Measurements from ENCODE around the gene RAB20. TPM values are rescaled to one million over a fixed set of nuclear protein-coding genes. Genes with fewer than 3 reads are reported as not detected.

Gene RAB20
- total RNA-seq, 1 donor from 2014 or later = 10.5 TPM

DNA sequence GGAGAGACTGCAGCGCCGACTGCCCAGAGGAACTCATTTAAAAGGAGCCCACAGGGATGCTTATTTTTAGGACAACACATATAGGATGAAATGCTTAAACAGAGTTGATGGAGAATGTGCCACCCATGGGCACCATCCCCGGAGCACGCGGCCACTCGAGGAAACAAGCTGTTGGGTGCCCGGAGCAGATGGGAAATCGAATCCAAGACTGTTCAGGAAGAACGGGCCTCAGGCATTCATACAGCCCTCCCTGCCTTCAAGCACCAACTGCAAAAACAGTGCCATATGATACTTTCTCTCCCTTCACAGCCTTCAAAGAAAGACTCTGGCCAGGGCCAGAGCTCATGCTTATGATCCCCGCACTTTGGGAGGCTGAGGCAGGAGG is 40.2 kb downstream of the RAB20 start:
- ATAC-seq (no peak), DNase-seq (ENCODE audit: missing footprints) (no peak)
- intact Hi-C loops (cut with DNase I) = loop anchor here (1.0 kb wide), 1 partner anchor 13 kb away; no protein-coding TSS in a partner anchor

- peak; percentile 87 for DNase-seq (ENCODE audit: missing footprints)
- intact Hi-C loops (cut with DNase I) = loop anchor here (1.0 kb wide), 1 partner anchor 12 kb away; no protein-coding TSS in a partner anchor
- ATAC-seq = peak; percentile 66
Measured at GRCh38 chr13:110520431-110521295, 40.9 kb downstream of the RAB20 start.

- ATAC-seq (no peak), DNase-seq (ENCODE audit: missing footprints) (no peak)
- intact Hi-C loops (cut with DNase I) = no loop called here
Measured at GRCh38 chr13:110519506-110519905, 42.0 kb downstream of the RAB20 start.

- DNase-seq (ENCODE audit: missing footprints) = no peak
- intact Hi-C loops (cut with DNase I) = no loop called here
- ATAC-seq = no peak
Measured at GRCh38 chr13:110519046-110519445, 42.5 kb downstream of the RAB20 start.

- intact Hi-C loops (cut with DNase I) = no loop called here
- ATAC-seq (no peak), DNase-seq (ENCODE audit: missing footprints) (no peak)
Measured at GRCh38 chr13:110518571-110518970, 43.0 kb downstream of the RAB20 start.

DNA sequence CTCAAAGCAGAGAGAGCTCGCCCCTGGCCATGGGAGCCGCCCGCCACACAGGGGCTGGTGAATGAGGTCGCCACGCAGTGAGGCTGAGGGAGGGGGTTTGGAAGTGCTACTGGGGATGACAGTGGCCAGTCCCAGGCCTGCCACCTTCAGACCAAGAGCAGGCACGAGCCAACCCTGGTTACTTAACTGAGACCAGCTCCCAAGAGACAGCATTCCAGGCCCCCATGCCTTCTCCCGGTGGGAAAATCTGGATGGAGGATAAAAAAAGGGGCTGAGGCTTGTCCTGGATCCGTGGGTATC is 43.3 kb downstream of the RAB20 start:
- DNase-seq (ENCODE audit: missing footprints) = no peak
- intact Hi-C loops (cut with DNase I) = no loop called here
- ATAC-seq = no peak

DNA sequence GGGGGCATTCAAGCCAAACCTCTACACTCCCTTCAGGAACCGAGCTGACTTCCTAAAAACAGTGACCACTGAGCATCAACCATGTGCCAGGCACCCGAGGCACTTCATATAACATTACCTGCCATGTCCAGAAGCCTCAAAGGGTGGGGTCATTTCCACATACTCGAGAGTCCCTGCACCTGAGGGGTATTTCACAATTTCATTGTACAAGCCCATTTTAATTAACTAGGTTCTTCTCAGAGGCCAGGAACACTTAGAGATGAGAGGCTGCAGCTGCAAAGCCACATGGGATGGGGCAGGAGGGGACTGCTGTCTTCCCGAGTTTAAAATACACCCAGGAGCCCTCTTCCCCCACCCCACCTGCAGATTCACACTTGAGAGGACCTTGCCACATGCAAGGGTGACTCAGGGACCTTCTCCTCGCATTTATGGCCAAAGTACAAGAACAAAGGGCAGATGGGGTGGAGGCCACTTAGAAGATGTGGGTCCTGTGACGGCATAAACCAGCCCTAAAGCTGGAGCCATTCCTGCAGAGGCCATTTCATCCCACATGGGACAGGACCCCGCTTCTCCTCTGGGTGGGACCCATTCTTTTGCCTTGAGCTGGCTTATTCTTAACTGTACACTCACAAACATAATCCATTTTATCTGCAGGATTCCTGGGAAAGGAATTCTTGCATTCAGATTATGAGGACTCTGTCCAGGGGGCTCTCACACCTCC is 43.9 kb downstream of the RAB20 start:
- ATAC-seq (no peak), DNase-seq (ENCODE audit: missing footprints) (no peak)
- intact Hi-C loops (cut with DNase I) = no loop called here

- intact Hi-C loops (cut with DNase I) = no loop called here
- DNase-seq (ENCODE audit: missing footprints) (no peak), ATAC-seq (no peak)
Measured at GRCh38 chr13:110516500-110516899, 45.0 kb downstream of the RAB20 start.

GRCh38 chr13:110512198-110512740 is 49.3 kb downstream of the RAB20 start:
- intact Hi-C loops (cut with DNase I) = no loop called here
- DNase-seq (ENCODE audit: missing footprints) (no peak), ATAC-seq (no peak)

DNA sequence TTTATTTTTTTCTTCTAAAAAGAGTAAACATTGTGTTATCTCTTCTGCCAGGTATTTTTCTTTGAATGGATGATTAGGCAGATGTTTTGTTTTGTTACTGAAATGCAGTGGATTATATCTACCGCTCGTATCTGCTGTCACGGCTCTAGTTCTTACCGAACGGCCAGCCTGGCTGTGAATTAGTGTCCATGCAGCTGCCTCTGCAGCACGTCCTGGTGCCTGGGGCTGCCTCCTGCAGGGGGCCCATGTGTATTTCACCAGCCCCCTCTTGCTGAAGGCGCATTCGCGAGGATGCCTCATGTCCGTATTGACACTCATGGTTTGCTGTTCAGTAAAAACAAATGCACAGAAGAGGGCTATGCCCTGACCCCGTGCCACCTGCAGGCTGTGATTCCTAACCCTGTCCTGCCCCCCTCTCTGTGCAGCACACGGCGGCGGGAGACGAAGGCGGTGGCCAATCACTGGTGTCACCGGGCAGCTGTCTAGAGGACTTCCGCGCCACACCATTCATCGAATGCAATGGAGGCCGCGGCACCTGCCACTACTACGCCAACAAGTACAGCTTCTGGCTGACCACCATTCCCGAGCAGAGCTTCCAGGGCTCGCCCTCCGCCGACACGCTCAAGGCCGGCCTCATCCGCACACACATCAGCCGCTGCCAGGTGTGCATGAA is 49.9 kb downstream of the RAB20 start:
- ATAC-seq (no peak), DNase-seq (ENCODE audit: missing footprints) (no peak)
- intact Hi-C loops (cut with DNase I) = no loop called here

- DNase-seq (ENCODE audit: missing footprints) = no peak
- intact Hi-C loops (cut with DNase I) = loop anchor here (5.0 kb wide), 1 partner anchor 53 kb away; no protein-coding TSS in a partner anchor
- peak; percentile 2 for ATAC-seq
Measured at GRCh38 chr13:110509971-110510786, 51.3 kb downstream of the RAB20 start.

DNA sequence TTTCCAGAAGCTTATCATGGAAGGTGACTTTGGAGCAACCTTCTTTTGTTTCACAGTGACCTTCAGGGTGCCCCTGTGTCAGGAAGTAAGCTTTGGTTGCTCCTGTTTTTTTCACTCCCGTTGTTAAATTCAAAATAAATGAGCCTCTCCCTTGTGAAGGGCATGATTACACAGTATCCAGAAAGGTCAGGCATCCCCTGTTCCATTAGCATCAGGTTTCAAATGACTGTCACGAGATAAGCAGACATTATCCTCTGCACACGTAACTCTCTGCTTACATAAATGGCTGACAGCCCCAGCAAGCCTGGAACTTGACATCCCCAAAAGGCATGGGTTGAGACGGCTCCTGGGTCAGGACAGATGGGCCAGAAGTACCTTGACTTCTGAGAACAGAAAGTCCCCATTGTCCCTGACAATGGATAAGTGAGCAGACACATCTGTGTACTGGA is 52.0 kb downstream of the RAB20 start:
- intact Hi-C loops (cut with DNase I) = loop anchor here (5.0 kb wide), 1 partner anchor 52 kb away; no protein-coding TSS in a partner anchor
- ATAC-seq = peak; percentile 15

DNA sequence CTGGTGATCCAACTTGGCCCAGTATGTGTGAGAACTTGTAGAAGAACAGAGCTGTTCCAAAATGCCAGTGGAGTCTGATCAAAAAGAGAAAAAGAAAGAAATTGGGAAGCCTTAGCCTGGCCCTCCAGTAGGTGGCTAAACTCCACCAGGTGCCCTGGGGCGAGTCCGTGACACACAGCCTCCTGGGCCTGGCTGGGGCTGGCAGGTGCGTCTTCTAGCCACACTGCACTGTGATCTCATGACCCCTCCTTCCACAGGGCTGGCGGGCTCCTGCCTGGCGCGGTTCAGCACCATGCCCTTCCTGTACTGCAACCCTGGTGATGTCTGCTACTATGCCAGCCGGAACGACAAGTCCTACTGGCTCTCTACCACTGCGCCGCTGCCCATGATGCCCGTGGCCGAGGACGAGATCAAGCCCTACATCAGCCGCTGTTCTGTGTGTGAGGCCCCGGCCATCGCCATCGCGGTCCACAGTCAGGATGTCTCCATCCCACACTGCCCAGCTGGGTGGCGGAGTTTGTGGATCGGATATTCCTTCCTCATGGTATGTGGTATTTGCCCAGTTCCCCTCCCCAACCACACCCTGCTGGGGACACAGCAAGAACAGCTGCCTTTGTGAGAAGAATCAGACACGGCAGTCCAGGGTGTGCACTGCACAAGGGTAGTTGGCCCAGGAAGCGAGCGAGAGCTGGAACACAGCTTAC is 53.7 kb downstream of the RAB20 start:
- DNase-seq (ENCODE audit: missing footprints) (no peak), ATAC-seq (peak; percentile 79)
- intact Hi-C loops (cut with DNase I) = loop anchor here (1.0 to 5.0 kb wide), 4 partner anchors 13 to 52 kb away; no protein-coding TSS in a partner anchor

More for the DNA sequence above, 52.0 kb downstream of the RAB20 start:
- no peak for DNase-seq (ENCODE audit: missing footprints)

DNA sequence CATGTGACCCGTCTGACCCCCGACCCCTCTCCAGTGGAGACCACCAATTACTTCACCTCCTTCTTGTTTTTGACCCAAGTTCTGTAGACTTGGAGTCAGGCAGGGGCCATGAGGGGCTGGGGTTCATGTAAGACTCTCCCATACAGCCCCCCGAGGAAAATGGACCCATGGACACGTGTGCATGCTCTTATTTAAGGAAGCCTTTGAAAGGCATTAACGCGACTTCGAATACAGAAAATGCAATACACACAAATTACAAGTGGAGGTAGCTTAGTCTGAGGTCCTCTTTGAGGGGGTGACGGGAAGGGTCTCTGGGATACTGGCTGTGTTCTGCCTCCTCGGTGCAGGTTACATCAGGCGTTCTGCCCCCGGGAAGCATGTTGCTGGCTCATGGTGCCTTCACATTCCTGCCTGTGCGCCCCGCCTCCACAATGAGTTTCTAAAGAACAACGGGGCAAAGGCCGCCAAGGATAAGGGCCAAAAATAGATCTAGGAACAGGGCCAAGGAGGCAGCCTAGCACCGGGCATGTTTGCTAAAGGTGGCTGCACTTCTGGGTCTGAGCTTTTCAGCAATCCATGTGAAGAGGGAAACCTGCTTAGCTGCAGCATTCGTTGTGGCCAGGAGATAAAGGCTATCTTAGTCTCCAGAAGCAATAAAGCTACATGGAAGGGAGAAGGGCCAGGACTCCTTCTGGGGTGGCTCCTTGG is 54.5 kb downstream of the RAB20 start:
- ATAC-seq (peak; percentile 71), DNase-seq (ENCODE audit: missing footprints) (peak; percentile 83)
- intact Hi-C loops (cut with DNase I) = loop anchor here (1.0 to 5.0 kb wide), 3 partner anchors 18 to 53 kb away; no protein-coding TSS in a partner anchor

DNA sequence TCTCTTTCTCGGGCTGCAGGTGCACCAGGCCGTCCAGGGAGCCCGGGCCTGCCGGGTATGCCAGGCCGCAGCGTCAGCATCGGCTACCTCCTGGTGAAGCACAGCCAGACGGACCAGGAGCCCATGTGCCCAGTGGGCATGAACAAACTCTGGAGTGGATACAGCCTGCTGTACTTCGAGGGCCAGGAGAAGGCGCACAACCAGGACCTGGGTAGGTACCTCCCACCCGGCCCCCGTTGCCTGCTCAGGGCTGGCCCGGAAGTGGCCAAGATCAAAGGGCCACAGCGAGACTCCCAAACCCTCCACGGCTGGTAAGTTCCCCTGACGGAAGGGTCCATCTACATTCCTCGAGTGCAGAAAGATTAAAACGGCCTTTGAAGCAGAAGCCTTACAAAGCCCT is 55.1 kb downstream of the RAB20 start:
- intact Hi-C loops (cut with DNase I) = loop anchor here (5.0 kb wide), 1 partner anchor 49 kb away; no protein-coding TSS in a partner anchor
- no peak for ATAC-seq
- no peak for DNase-seq (ENCODE audit: missing footprints)

DNA sequence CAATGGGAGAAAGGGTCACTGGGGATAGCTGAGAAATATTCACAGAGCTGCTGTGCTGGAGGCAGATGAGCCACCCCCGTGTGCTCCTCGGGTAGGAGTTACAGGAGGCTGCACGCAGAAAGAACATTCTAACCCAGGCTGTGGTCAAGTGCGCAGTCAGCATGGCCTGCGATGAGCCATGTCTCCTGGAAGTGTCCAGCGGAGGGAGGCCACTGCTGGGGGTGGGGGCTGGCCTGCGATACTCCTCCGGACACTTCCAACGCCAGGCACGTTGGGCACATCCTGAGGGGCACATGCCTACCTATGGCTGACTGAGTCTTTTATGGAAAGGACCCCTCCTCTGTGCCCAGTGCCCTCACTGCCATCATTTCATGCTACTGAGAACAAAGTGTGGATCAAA is 55.9 kb downstream of the RAB20 start:
- ATAC-seq (no peak), DNase-seq (ENCODE audit: missing footprints) (no peak)
- intact Hi-C loops (cut with DNase I) = loop anchor here (5.0 kb wide), 1 partner anchor 48 kb away; no protein-coding TSS in a partner anchor

DNA sequence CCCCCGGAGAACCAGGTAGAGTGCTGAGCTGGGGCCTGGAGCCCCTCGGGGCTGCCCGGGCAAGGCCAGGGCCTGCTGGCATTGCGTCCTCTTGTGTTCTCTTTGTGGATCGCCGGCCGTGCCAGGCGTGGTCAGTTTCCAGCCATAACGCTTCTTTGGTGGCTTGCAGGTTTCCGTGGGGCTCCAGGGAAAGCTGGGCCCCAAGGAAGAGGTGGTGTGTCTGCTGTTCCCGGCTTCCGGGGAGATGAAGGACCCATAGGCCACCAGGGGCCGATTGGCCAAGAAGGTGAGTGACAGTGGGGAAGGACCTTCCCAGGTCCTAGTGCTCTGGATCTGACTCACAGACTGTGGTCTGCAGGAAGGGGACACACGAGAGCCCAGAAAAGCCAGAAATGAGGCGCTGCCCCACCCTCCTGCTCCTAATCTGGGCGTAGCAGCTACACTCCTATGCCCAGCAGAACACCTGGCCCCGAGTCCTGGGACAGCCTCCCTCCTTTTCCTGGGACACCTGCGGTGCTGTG is 57.5 kb downstream of the RAB20 start:
- ATAC-seq = no peak
- DNase-seq (ENCODE audit: missing footprints) = peak; percentile 51
- intact Hi-C loops (cut with DNase I) = no loop called here
